HG03521 (cell line): Measurements from ENCODE around the gene CTCF.
A peak's percentile ranks its signal among the peaks of the same experiment; 100 is the strongest.
"Not testable (repeated sequence)": the region's sequence is repeated elsewhere in the genome, so short reads cannot be mapped to it uniquely, and the experiment has no call there.

ENCODE experiments used
- ATAC-seq: cut with Tn5 transposase; IDR thresholded peaks from one replicate; pipeline ENCODE4 v1.9.1; 2021; ENCODE audit warnings: mild to moderate bottlenecking, moderate library complexity; ENCODE audit not compliant: unreplicated experiment

The CTCF gene

DNA sequence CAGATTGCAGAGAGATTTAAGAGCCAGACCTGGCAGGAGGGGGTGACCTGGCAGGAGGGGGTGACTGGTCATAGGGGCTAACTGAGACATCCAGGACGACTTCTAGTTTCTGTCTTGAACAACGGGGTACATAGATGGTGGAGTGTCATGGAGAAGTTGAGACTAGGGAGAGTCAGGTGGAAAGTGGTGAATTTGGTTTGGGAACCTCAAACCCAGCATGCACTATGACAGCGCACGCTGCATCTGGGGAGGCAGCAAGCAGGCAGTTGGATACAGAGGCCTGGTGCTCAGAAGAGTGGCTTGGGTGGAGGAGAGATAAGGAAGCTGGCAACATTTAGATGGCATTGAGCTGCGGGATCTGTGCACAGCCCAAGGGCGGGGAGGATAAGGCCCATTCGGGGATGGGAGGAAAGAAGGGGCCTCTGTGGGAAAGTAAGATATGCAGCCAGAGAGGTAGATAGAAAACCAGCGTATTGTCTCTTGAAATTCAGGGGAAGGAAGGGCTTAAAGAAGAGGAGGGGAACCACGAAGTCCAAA, 29.2 kb upstream of the CTCF start:
- no peak for ATAC-seq

DNA sequence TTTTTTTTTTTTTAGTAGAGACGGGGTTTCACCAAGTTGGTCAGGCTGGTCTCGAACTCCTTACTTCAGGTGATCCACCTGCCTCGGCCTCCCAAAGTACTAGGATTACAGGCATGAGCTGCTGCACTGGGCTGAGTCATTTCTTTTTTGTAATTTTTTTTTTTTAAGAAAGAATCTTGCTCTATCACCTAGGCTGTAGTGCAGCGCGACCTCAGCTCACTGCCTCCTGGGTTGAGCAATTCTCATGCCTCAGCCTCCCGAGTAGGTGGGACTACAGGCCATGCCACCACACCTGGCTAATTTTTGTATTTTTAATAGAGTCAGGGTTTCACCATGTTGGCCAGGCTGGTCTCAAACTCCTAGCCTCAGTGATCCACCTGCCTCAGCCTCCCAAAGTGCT, 28.3 kb upstream of the CTCF start:
- ATAC-seq = not testable (repeated sequence)

DNA sequence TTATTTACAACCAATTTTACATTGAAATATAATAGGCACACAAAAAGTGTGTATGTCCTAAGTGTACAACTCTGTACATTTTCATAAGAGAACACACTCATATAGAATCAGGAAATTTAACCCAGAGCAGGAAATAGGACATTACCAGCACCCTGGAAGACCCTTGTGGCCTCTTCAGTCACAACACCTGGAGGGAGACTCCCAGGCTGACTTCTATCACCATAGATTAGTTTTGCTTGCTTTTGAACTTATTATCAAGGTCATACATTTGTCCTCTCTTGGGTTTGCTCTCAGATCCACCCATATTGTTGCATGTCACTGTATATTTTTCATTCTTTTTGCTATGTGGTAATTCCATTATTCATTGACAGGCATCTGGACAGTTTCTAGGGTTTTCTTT, 27.9 kb upstream of the CTCF start:
- no peak for ATAC-seq

DNA sequence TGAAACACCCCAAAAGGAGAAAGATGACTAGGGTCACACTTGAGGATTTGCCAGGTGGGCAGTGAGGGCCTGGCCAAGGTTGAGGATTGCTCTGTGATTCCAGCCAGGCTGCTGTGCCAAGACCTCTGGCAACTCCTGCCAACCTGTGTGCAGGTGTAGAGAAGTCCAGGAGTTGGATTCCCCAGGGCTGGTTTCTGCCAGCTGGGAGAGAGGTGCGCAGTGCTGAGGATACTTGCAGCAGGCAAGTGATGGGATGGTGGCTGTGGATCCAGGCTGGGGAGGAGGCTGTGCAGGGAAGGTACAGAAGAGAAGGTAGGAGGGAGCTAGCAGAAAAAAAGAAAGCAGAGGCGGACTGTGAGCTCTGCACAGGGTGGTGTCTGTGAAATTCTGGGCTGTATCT, 27.1 kb upstream of the CTCF start:
- no peak for ATAC-seq

DNA sequence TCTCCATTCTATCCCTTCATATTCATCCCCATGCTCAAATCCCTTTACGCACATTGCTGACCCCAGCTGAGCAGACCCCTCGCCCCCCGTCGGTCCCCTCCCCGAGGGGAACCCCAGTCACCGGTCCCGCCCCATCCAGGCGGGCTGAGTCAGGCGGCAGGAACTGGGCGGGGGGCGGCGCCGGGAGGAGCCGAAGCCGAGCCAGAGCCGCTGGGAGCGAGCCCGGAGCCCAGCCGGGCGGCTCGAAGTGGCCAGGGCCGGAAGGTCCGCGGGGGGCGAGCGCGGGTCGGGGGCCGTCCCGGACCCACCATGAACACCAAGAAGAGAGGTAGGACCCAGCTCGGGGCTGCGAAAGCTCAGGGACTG, 25.1 kb upstream of the CTCF start:
- ATAC-seq = no peak

DNA sequence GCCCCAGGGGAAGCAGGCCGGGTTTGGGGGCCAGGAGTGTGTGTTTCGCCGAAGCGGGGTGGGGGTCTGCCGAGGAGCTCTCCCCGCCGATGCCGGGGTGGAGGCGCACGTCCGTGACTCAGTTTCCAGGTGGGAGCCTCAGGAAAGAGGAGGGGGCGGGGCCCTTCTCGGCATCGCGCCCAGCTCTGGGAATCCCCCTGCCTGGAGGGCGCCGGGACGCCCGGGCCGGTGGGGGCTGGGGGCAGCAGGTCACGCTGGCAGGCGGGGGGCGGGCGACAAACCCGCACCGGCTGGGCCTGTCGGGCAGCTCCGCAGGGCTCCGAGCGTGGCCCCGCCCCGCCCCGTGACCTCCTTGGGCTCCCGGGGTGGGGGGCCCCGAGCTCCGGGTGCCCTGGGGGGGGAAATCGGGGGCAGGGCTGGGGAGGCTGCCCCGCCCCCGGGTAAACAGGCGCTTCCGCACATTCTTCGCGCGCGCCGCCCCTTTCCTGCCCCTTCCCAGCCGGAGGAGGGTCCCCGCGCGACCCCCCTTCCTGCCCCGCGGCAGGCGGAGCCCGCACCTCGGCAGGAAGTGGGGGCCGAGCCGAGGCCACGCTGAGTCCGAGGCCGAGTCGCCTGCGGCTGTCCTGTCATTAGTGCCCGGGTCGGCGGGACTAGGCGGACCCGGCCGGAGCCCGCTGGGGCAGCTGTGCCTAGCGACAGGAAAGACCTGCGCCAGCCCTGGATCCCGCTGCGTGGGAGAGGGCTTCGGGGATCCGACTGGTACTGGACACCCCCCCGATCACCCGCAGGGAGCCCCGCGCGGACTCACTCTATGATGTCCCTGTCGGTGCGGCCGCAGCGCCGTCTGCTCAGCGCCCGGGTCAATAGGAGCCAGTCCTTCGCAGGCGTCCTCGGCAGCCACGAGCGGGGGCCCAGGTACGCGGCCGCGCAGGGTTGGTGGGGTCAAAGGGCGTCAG, 24.4 kb upstream of the CTCF start:
- ATAC-seq = no peak

DNA sequence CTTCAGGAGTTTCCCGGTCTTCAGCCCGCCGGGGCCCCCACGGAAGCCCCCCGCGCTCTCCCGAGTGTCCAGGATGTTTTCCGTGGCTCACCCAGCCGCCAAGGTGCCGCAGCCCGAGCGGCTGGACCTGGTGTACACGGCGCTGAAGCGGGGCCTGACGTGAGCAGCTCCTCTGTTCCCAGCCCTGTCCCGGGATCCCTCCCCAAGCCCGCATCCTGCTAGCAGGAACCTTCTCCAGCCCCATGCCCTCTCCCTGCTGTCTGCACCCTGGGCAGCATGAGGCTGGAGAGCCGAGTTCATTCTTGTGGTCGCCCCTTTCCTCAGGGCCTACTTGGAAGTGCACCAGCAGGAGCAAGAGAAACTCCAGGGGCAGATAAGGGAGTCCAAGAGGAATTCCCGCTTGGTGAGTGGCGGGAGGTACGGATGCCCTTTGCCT, 23.6 kb upstream of the CTCF start:
- no peak for ATAC-seq

DNA sequence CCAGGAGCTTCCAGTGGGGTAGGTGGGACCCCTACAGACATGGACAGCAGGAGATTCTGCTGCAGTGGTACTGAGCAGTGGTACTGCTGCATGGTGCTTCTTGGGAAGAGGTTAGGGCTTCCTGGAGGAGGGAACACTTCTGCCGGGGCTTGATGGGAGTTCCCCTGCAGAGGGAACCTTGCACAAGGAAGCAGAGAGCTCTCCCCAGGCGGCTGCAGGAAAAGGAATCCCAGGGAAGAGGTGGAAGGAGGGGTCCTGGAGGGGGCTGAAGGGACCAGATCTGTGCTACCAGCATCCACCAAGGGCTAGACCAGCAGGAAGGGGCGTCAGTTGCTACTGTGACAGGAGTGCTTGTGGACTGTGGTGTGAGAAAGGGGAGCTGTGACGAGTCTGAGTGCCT, 23.1 kb upstream of the CTCF start:
- ATAC-seq = no peak

DNA sequence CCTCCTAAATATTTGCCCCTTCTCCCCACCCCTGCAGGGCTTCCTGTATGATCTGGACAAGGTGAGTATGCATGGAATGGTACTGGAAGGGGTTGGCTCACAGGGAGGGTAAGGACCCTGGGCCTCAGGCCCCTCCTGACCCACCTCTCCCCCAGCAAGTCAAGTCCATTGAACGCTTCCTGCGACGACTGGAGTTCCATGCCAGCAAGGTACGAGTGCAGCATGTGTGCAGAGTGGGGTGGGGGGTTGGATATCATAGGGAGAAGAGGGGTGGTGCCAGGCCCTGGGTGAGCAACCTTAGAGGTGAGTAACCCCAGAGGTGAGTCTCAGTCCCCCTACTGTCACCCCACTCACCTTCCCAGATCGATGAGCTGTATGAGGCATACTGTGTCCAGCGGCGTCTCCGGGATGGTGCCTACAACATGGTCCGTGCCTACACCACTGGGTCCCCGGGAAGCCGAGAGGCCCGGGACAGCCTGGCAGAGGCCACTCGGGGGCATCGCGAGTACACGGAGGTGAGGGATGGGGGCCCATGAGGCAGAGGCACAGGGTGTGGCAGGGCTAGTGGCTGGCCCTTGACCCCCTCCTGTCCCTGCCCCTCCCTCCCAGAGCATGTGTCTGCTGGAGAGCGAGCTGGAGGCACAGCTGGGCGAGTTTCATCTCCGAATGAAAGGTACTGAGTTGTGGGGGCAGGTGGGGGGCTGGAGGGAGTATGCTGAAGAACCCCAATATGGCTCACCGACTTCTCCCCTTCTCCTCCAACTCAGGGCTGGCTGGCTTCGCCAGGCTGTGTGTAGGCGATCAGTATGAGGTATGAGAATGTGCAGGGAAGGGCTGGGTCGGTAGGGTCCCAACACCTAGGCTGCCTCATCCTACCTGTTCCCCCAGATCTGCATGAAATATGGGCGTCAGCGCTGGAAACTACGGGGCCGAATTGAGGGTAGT, 22.4 kb upstream of the CTCF start:
- ATAC-seq = no peak

DNA sequence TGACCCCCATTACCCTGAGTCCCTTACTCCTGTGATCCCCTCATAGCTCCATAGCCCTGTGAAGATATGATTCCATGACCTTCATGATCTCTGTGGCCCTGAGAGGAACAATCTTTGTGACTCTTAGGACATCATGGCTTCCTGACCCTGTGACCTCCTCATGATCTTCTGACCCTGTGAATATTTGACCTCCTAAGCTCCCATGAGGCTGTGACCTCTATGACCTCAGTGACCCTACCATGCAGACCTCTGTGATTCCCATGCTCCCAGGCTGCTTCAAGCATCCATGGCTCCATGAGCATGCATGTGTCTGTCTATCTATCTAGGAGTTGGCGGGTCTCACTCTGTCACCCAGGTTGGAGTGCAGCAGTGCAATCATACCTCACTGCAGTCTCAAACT, 21.6 kb upstream of the CTCF start:
- no peak for ATAC-seq

DNA sequence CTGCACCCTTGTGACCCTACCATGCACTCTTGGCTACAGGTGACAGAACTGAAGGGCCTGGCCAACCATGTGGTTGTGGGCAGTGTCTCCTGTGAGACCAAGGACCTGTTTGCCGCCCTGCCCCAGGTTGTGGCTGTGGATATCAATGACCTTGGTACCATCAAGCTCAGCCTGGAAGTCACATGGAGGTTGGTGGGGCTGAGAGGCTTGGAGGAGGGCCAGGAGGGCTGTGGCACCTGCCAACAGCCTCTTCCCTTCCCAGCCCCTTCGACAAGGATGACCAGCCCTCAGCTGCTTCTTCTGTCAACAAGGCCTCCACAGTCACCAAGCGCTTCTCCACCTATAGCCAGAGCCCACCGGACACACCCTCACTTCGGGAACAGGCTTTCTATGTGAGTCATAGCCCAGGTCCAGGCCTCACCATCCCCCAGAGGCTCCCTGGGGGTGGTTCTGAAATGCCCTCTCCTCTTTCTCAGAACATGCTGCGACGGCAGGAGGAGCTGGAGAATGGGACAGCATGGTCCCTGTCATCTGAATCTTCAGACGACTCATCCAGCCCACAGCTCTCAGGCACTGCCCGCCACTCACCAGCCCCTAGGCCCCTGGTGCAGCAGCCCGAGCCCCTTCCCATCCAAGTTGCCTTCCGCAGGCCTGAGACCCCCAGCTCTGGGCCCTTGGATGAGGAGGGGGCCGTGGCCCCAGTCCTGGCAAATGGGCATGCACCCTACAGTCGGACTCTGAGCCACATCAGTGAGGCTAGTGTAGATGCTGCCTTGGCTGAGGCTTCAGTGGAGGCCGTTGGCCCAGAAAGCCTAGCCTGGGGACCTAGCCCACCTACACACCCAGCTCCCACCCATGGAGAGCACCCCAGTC, 20.7 kb upstream of the CTCF start:
- ATAC-seq = no peak

DNA sequence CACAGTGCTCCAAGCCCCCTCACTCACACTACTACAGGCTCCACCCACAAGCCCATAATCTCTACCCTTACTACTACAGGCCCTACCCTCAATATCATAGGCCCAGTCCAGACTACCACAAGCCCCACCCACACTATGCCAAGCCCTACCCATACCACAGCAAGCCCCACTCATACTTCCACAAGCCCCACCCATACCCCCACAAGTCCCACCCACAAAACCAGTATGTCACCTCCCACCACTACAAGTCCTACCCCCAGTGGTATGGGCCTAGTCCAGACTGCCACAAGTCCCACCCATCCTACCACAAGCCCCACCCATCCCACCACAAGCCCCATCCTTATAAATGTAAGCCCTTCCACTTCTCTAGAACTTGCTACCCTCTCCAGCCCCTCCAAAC, 19.9 kb upstream of the CTCF start:
- ATAC-seq = peak; percentile 36

DNA sequence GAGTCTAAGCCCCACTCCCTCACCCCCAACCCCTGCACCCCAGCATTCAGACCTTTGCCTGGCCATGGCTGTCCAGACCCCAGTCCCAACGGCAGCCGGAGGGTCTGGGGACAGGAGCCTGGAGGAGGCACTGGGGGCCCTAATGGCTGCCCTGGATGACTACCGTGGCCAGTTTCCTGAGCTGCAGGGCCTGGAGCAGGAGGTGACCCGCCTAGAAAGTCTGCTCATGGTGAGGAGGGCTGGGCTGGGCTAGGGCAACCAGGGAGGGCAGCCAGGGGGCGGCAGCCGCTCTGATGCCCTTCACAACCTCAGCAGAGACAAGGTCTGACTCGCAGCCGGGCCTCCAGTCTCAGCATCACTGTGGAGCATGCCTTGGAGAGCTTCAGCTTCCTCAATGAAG, 19.3 kb upstream of the CTCF start:
- ATAC-seq = no peak

DNA sequence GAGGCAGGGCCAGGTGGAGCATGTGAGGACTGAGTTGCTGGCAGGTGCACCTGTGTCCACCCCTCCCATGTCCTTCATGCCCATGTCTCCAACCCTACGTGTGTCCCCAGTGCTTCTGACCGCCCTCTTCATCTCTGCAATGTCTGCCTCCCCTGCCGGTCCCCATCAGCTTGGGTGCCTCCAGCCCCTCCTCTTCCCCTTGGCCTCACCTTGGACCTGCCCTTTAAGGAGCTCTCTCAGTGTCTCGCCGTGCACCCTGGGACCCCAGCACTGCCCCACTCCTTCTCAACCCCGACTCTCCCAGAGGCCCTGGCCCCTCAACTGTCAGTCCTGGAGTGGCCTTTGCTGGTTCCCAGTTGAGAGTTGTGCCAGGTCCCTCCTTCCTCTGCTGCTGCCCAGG, 18.7 kb upstream of the CTCF start:
- ATAC-seq = no peak

DNA sequence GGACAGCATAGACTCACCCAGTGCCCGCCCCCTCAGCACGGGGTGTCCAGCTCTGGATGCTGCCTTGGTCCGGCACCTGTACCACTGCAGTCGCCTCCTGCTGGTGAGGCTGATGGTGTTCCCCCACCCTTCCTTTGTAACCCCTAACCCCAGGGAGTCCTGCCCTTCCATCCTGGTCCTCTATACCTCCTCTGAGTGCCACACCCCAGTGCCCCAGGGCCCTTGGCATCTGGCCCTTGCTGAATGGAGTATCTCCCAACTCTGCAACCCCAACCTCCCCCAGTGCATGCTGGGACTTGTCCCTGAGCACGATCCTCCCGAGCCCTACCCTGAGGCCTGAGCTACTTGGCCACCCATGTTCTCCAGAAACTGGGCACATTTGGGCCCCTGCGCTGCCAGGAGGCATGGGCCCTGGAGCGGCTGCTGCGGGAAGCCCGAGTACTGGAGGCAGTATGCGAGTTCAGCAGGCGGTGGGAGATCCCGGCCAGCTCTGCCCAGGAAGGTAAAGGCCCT, 17.9 kb upstream of the CTCF start:
- ATAC-seq = no peak

DNA sequence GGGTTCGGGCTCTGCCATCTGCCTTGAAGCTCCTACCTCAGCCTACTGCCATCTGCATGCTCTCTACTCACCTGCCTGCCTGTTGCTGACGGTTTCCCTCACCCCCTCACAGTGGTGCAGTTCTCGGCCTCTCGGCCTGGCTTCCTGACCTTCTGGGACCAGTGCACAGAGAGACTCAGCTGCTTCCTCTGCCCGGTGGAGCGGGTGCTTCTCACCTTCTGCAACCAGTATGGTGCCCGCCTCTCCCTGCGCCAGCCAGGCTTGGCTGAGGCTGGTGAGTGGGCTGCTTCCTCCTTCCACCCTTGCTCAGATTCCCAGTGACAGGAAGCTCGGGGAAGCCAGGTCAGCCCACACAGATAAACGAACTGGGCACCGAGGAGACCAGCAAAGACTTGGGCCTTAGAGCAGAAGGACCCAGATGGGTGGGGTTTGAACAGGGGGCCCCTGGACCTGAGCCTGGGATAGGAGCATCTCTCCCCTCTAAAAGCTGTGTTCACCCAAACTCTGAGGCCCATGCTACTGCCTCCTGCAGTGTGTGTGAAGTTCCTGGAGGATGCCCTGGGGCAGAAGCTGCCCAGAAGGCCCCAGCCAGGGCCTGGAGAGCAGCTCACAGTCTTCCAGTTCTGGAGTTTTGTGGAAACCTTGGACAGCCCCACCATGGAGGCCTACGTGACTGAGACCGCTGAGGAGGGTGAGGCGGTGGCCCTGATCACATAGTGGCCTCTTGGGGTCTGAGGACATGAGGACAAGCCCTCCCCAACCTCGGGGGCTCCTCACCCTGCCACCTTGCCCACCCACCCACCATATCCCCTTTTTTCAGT, 17.3 kb upstream of the CTCF start:
- ATAC-seq = no peak

DNA sequence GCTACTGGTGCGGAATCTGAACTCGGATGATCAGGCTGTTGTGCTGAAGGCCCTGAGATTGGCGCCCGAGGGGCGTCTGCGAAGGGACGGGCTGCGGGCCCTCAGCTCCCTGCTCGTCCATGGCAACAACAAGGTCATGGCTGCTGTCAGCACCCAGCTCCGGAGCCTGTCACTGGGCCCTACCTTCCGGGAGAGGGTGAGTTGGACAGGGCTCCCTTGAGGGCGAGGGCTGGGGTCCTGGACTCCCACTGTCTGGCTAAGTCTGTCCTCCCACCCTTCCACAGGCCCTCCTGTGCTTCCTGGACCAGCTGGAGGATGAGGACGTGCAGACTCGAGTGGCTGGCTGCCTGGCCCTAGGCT, 16.7 kb upstream of the CTCF start:
- ATAC-seq = no peak

DNA sequence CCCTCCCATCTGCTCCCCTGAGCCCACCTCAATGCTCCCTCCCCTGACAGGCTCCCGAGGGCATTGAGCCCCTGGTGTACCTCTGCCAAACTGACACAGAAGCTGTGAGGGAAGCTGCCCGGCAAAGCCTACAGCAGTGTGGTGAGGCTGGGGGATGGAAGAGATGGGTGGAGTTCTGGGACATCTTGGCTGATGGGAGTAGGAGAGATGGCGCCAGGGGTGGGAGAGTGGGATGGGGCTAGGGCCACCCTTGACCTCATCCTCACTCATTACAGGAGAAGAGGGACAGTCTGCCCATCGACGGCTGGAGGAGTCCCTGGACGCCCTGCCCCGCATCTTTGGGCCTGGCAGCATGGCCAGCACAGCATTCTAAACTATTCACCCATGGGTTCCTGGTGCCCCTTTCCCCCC, 16.2 kb upstream of the CTCF start:
- ATAC-seq = no peak

DNA sequence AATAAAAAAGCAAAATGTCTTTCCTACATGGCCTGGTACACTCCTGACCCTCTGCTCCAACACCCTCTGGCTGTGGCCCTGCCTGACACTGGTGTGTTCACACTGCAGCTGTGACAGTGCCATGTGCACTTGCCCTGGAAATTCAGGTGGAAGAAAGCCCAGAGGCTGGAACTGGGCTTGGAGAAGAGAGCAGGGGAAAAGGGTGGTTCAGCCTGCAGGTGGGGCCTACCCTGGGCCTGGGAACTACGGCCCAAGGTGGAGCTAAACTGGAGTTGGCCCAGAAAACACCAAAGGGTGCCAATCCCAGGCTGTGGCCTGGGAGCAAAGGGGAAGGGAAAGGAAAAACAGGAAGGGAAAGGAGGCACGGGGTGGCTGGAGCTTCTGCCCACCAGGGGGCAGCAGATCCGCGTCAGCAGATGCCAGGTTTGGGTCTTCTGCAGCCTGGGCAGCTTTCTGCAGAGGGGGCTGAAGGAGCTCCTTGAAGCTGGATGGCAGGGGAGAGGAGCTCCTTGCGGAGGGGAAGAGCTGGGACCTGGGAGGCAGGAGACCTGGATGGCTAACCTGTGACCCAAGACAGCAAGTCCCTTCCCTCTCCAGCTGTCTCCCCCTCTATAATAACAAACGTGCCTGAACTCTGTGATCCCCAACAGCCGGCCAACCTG, 15.4 kb upstream of the CTCF start:
- no peak for ATAC-seq
